Duodenal mucosa (tissue), 2 donors: ENCODE measurements around the gene NPTX2.

Experiments used
- H3K27ac ChIP-seq: one replicate; pipeline ENCODE4 v1.7.0; 2013; ENCODE audit warnings: low read depth, low read length
- H3K27me3 ChIP-seq, 2 donors: one replicate each; pipeline ENCODE4 v1.7.0; 2013; ENCODE audit warnings: low read length in 2 of 2, control low read depth in 1 of 2; ENCODE audit not compliant: insufficient read depth in 2 of 2, control insufficient read depth in 1 of 2
- H3K36me3 ChIP-seq, 2 donors: one replicate each; pipeline ENCODE4 v1.7.0; 2013; ENCODE audit warnings: low read length in 2 of 2, control low read depth in 1 of 2; ENCODE audit not compliant: insufficient read depth in 2 of 2, control insufficient read depth in 1 of 2
- H3K4me1 ChIP-seq, 2 donors: one replicate each; pipeline ENCODE4 v1.7.0; 2013; ENCODE audit warnings: low read length in 2 of 2, control low read depth in 1 of 2; ENCODE audit not compliant: insufficient read depth in 2 of 2, control insufficient read depth in 1 of 2
- H3K4me3 ChIP-seq, 2 donors: one replicate each; pipeline ENCODE4 v1.7.0; 2013; ENCODE audit warnings: low read length in 2 of 2, low read depth in 1 of 2
- H3K9ac ChIP-seq, 2 donors: one replicate each; pipeline ENCODE4 v1.7.0; 2013; ENCODE audit warnings: low read length in 2 of 2, low read depth in 1 of 2
- H3K9me3 ChIP-seq, 2 donors: one replicate each; pipeline ENCODE4 v1.7.0; 2013; ENCODE audit warnings: low read length in 2 of 2, control low read depth in 1 of 2; ENCODE audit not compliant: control insufficient read depth in 1 of 2

Gene NPTX2

GRCh38 chr7:98629001-98629431, 11.9 kb downstream of the NPTX2 start:
- Histone ChIP-seq H3K36me3 (no peaks in the 10 kb centered on the region), H3K9ac (no peak overlapping the region), H3K4me1 (no peaks in the 10 kb centered on the region), H3K27ac (no peak overlapping the region), H3K9me3 (no peaks in the 10 kb centered on the region), H3K4me3 (no peak overlapping the region), H3K27me3 (no peaks in the 10 kb centered on the region)

DNA sequence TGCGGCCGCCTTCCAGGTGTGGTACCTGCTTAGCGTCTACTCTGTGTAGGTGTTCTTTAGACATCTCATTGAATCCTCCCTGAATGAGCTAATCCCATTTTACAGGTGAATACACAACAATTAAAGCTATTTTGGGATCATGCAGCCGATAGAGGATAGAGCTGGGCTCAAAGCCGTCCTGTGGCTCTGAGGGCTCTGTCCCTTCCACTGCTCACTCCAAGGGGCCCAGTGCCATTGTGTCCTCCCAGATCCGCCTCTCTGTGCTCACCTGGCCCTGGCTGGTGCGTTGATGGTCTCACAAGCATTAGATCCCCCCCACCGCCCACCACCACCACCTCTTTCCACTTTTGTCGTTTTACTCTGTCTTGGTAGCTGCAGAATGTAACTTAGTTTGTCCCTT, 13.1 kb downstream of the NPTX2 start:
- Histone ChIP-seq H3K4me3 (no peak overlapping the region), H3K9ac (no peak overlapping the region), H3K36me3 (no peaks in the 10 kb centered on the region), H3K27me3 (no peaks in the 10 kb centered on the region), H3K27ac (no peak overlapping the region), H3K9me3 (no peaks in the 10 kb centered on the region), H3K4me1 (no peaks in the 10 kb centered on the region)

- H3K4me1 ChIP-seq: no peaks in the 10 kb centered on the region
These were observed 13.7 kb downstream of the NPTX2 start for GRCh38 chr7:98630770-98631169.

DNA sequence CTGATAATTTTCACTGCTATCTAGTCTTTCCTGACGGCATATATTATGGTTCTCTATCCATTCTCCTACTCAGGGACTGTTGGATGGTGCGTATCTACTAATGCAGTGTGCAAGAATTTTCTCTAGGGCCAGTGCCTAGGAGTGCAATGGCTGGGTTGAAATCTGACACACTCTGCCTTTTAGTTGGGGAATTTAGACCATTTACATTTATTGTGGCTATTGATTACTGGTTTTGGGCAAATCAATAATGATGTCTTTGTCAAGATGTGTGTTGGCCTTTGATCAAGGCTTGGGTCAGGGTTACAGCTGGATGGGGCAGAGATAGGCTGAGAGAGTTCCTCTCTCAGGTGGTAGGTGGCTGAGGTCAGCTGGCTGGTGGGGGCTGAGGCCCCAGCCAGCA, 21.8 kb downstream of the NPTX2 start:
- H3K4me3 ChIP-seq: no peak overlapping the region
- no peaks in the 10 kb centered on the region for H3K36me3 ChIP-seq
- H3K4me1 ChIP-seq: peaks cover 0 to 3% of the 10 kb centered on the region in 2 donors
- H3K9ac ChIP-seq: no peak overlapping the region
- peaks cover 6 to 7% of the 10 kb centered on the region in 2 donors for H3K9me3 ChIP-seq
- no peaks in the 10 kb centered on the region for H3K27me3 ChIP-seq
- no peak overlapping the region for H3K27ac ChIP-seq

More at GRCh38 chr7:98630770-98631169, 13.7 kb downstream of the NPTX2 start:
- no peaks in the 10 kb centered on the region for H3K9me3 ChIP-seq
- no peak overlapping the region for H3K9ac ChIP-seq
- H3K27ac ChIP-seq: no peak overlapping the region
- no peak overlapping the region for H3K4me3 ChIP-seq
- H3K36me3 ChIP-seq: no peaks in the 10 kb centered on the region
- H3K27me3 ChIP-seq: no peaks in the 10 kb centered on the region

DNA sequence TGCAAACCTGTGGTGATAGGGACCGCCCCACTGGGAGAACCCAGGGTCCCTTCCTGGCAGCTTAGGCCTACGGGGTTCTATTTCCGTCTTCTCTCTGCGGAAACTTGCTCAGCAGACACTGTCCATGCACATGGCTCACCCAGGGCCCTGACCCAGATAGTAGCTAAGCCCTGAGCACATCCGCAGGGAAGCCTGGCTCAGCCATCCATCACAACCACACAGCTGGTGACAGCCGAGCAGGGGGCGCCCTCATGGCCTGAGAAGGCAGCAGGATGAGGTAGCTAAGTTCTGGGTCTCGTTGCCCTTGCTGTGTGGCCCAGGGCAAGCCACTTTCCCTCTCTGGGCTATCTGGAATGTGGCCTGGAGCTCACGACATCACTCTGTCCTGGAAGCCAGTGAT, 23.3 kb downstream of the NPTX2 start:
- no peaks in the 10 kb centered on the region for H3K27me3 ChIP-seq
- H3K36me3 ChIP-seq: no peaks in the 10 kb centered on the region
- peaks cover 0 to 3% of the 10 kb centered on the region in 2 donors for H3K4me1 ChIP-seq
- no peak overlapping the region for H3K4me3 ChIP-seq
- H3K27ac ChIP-seq: no peak overlapping the region
- no peak overlapping the region for H3K9ac ChIP-seq
- peaks cover 6 to 7% of the 10 kb centered on the region in 2 donors for H3K9me3 ChIP-seq

DNA sequence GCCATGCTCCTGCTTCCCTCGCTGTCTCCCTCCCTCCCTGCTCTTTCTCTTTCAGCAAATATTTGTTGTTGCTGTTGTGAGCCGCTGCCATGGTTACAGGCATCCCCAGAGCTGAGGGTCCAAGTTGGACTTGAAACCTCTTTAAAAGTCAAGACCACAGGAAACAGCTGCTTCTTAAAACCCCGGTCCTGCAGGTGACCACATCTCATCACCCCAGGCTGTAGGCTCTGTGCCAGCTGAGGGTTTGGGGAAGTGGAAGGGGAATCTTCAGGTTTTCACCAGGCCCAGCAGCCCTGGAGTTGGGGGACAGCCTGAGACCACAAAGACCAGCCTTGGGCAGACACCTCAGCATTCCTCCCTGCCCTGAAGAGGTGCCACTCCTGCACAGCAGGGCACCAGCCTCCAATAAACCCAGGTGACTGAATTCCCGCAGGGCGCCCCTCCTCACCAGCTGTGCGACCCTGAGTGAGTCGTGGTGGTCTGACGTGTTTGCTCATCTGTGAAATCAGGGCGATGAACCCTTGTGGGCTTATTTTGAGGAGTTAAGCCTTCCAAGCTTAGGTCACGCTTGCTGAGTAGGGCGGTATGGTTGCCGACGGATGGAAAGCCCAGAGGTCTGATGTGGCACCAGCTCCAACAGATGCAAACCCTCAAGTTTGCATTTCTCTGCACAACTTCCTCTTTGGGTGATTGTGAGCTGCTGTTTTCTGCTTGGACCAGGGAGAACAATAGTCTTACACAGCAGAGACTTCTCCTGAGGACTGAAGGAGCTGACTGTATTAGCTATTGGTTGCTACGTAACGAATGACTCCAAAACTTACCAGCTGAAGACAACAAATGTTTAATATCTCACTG, 24.8 kb downstream of the NPTX2 start:
- Histone ChIP-seq H3K4me1 (peaks cover 0 to 3% of the 10 kb centered on the region in 2 donors), H3K4me3 (no peak overlapping the region), H3K9ac (no peak overlapping the region), H3K9me3 (peaks cover 6 to 7% of the 10 kb centered on the region in 2 donors), H3K27ac (no peak overlapping the region), H3K36me3 (no peaks in the 10 kb centered on the region), H3K27me3 (no peaks in the 10 kb centered on the region)

DNA sequence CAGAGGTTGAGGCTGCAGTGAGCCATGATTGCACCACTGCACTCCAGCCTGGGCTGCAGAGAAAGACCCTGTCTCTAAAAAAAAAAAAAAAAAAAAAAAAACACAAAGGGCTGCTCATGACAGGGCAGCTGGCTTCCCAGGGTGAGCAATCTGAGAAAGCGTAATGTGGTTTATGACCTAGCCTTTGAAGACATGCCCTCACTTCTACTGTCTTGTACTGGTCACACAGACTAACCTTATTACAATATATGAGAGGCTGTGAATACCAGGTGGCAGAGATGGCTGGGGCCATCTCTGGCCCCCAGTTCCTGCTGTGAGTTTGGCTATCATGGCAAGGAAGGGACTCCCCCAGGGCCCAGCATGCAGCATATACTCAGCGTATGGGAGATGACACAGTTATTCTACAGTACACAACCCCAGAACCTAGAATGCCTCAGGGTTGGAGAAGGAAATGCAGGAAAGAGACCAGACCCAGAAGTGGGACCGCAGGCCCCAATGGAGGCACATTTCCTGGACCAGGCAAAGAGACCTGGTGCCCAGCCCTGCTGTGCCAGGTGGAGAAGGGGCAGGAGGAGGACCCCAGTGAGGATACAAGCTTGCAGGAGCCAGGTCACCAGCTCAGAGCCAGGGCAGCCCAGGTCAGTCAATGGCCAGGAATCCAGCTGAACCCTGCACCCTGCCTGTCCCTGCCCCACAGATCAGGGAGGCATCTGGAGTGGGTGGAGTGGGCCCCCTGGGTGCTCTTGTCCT, 26.3 kb downstream of the NPTX2 start:
- peaks cover 0 to 3% of the 10 kb centered on the region in 2 donors for H3K4me1 ChIP-seq
- H3K4me3 ChIP-seq: no peak overlapping the region
- no peak overlapping the region for H3K9ac ChIP-seq
- no peak overlapping the region for H3K27ac ChIP-seq
- no peaks in the 10 kb centered on the region for H3K36me3 ChIP-seq
- peaks cover 6 to 7% of the 10 kb centered on the region in 2 donors for H3K9me3 ChIP-seq
- H3K27me3 ChIP-seq: no peaks in the 10 kb centered on the region

GRCh38 chr7:98646465-98646864, 29.4 kb downstream of the NPTX2 start:
- no peak overlapping the region for H3K27ac ChIP-seq

DNA sequence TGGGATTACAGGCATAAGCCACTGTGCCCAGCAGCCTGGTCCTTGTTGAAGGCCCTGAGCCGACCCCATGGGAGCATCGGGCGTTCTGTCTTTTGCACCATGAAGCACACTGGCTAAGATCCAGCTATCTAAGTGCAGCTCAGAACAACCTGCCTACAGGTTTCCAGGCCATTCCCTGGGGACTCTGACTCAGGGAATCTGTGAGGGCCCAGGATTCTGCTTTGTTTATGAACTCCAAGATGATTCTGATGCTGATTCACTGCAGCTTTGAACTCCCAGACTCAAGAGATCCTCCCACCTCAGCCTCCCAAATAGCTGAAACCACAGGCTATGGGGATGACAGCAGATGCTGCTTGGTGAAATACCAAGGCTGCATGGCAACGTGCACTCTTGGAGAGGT, 30.2 kb downstream of the NPTX2 start:
- Histone ChIP-seq H3K36me3 (no peaks in the 10 kb centered on the region), H3K9me3 (no peaks in the 10 kb centered on the region), H3K4me3 (no peak overlapping the region), H3K9ac (no peak overlapping the region), H3K27ac (no peak overlapping the region), H3K4me1 (no peaks in the 10 kb centered on the region), H3K27me3 (no peaks in the 10 kb centered on the region)

More at GRCh38 chr7:98646465-98646864, 29.4 kb downstream of the NPTX2 start:
- Histone ChIP-seq H3K4me1 (peaks cover 0 to 3% of the 10 kb centered on the region in 2 donors), H3K27me3 (no peaks in the 10 kb centered on the region), H3K36me3 (no peaks in the 10 kb centered on the region), H3K4me3 (no peak overlapping the region), H3K9ac (no peak overlapping the region), H3K9me3 (no peaks in the 10 kb centered on the region)

- Histone ChIP-seq H3K4me1 (no peaks in the 10 kb centered on the region), H3K36me3 (no peaks in the 10 kb centered on the region), H3K27me3 (no peaks in the 10 kb centered on the region), H3K9ac (no peak overlapping the region), H3K4me3 (no peak overlapping the region), H3K27ac (no peak overlapping the region), H3K9me3 (no peaks in the 10 kb centered on the region)
These were observed 34.7 kb downstream of the NPTX2 start for GRCh38 chr7:98651760-98652159.
